ENCODE data around the gene TTC34. TPM values are rescaled to one million over a fixed set of nuclear protein-coding genes. Genes with fewer than 3 reads are reported as not detected.

The TTC34 gene
- total and polyA plus RNA-seq, 2 of the 13 experiments (the other 11 are each of a cell fraction or from before 2014, with no cell fraction given): 0.07 to 0.11 TPM

GRCh38 chr1:2631136-2632050, 170.1 kb downstream of the TTC34 start (continued):
- TF ChIP-seq ZNF883 (CRISPR knock-in tag; IDR thresholded peaks at IDR 0.05; ENCODE audit: not compliant biosample characterization): no peak
- TF ChIP-seq FUBP1 (CRISPR knock-in tag; IDR thresholded peaks at IDR 0.05; ENCODE audit: borderline replicate concordance): no peak
- TF ChIP-seq HIC2 (CRISPR knock-in tag; IDR thresholded peaks at IDR 0.05; ENCODE audit: low read depth): no peak
- no peak for TF ChIP-seq ZSCAN12 (CRISPR knock-in tag; IDR thresholded peaks at IDR 0.05)
- no peak for TF ChIP-seq ZNF616 (CRISPR knock-in tag; IDR thresholded peaks at IDR 0.05; ENCODE audit: low read depth)
- no peak for TF ChIP-seq TRIM22 (IDR thresholded peaks at IDR 0.05)
- no peak for TF ChIP-seq ZNF564 (CRISPR knock-in tag; IDR thresholded peaks at IDR 0.05)
- no peak for TF ChIP-seq ZNF230 (CRISPR knock-in tag; IDR thresholded peaks at IDR 0.05)
- no peak for TF ChIP-seq SP2 (CRISPR knock-in tag; IDR thresholded peaks at IDR 0.05)
- TF ChIP-seq KDM2A (CRISPR knock-in tag; IDR thresholded peaks at IDR 0.05; ENCODE audit: borderline replicate concordance, low read depth): 0 out of 2 replicates have a peak, but pooled peaks have one; percentile 43
- TF ChIP-seq ELF3 (CRISPR knock-in tag; IDR thresholded peaks at IDR 0.05): no peak
- no peak for TF ChIP-seq ZNF337 (CRISPR knock-in tag; IDR thresholded peaks at IDR 0.05; ENCODE audit: borderline replicate concordance, low read depth)
- no peak for TF ChIP-seq FOXO1 (CRISPR knock-in tag; IDR thresholded peaks at IDR 0.05)
- no peak for TF ChIP-seq RFX1 (IDR thresholded peaks at IDR 0.05)
- TF ChIP-seq U2AF1 (optimal IDR thresholded peaks at IDR 0.05; ENCODE audit: low read depth, low read length): no peak
- no peak for TF ChIP-seq GMEB2 (CRISPR knock-in tag; IDR thresholded peaks at IDR 0.05; ENCODE audit: low read depth)
- TF ChIP-seq TFDP1 (CRISPR knock-in tag; IDR thresholded peaks at IDR 0.05; ENCODE audit: borderline replicate concordance): peak; percentile 81; the same call in 1 of the 2 replicates
- no peak for TF ChIP-seq HBP1 (CRISPR knock-in tag; IDR thresholded peaks at IDR 0.05; ENCODE audit: low read depth)
- no peak for TF ChIP-seq NKX3-1 (CRISPR knock-in tag; IDR thresholded peaks at IDR 0.05)

Measured in HepG2 (cell line).